A549 (cell line): ENCODE data around the gene NFIX. TPM values are rescaled to one million over a fixed set of nuclear protein-coding genes. Genes with fewer than 3 reads are reported as not detected.

ENCODE experiments used
- ATAC-seq, 2 experiments: fragments of 200-7000 bp in 1 of 2; fragments of >200 bp in 1 of 2; cut with Nextera tagmentation in 1 of 2; cut with Tn5 transposase in 1 of 2; 3 replicates each; pipeline versions ENCODE4 v1.8.0 to v1.9.1; 2018 to 2020; ENCODE audit warnings: mild to moderate bottlenecking in 1 of 2, moderate library complexity in 1 of 2
- CTCF ChIA-PET: fragments of 300-600 bp; sonication (Branson Sonifier 250); formaldehyde crosslinking; extraction: SDS; loops from one replicate; lab custom pipeline; 2021; ENCODE audit warnings: antibody characterized with exemption, inconsistent platforms; lab: Yijun Ruan, JAX
- POLR2A ChIA-PET: fragments of 350-600 bp; formaldehyde crosslinking; extraction: SDS; loops from one replicate; lab custom pipeline; 2021; ENCODE audit warnings: antibody characterized with exemption, inconsistent platforms; lab: Yijun Ruan, JAX
- DNase-seq, 2 experiments: peaks; one replicate each; pipeline versions ENCODE4 v3.0.0 to v3.0.0-alpha.2; 2011 to 2016; ENCODE audit warnings: low read depth in 1 of 2, low spot score in 1 of 2
- FAIRE-seq: peaks from 2 replicates; lab custom pipeline; 2011; peaks lifted over from hg19 to GRCh38; lab: Jason Lieb, UNC
- H3K27ac ChIP-seq, 2 experiments: fragments of >200 bp; sonication (Bioruptor Twin); formaldehyde crosslinking; 3 replicates each; pipeline ENCODE4 v1.5.1; 2016 to 2017
- H3K4me1 ChIP-seq: fragments of >200 bp; sonication (Bioruptor Twin); formaldehyde crosslinking; 3 replicates; pipeline ENCODE4 v1.6.1; 2016
- H3K4me2 ChIP-seq: fragments of >200 bp; sonication (Bioruptor Twin); formaldehyde crosslinking; 3 replicates; pipeline ENCODE4 v1.6.1; 2016
- H3K4me3 ChIP-seq: fragments of >200 bp; sonication (Bioruptor Twin); formaldehyde crosslinking; 3 replicates; pipeline ENCODE4 v1.5.1; 2016
- H3K9me3 ChIP-seq: fragments of >200 bp; sonication (Bioruptor Twin); formaldehyde crosslinking; 3 replicates; pipeline ENCODE4 v1.6.1; 2016
- CEBPB ChIP-seq, 2 experiments: fragments of >200 bp in 1 of 2; sonication (Bioruptor Twin) in 1 of 2; formaldehyde crosslinking in 1 of 2; IDR thresholded peaks; 2 replicates each; pipeline ENCODE4 v1.6.1; 2012 to 2016
- CHD4 ChIP-seq: fragments of 200-600 bp; sonication (generic); IDR thresholded peaks from 2 replicates; pipeline ENCODE4 v1.6.1; 2016; ENCODE audit warnings: antibody characterized with exemption, mild to moderate bottlenecking, borderline replicate concordance
- ESRRA ChIP-seq: fragments of 150-350 bp; IDR thresholded peaks from 2 replicates; pipeline ENCODE4 v1.6.1; 2014; ENCODE audit warnings: mild to moderate bottlenecking, low read length, borderline replicate concordance
- FOSB ChIP-seq: fragments of 250-450 bp; sonication (Bioruptor Pico); IDR thresholded peaks from 2 replicates; pipeline ENCODE4 v1.5.0; 2020; ENCODE audit warnings: mild to moderate bottlenecking, moderate library complexity
- HDAC2 ChIP-seq: fragments of 200-600 bp; sonication (generic); IDR thresholded peaks from 2 replicates; pipeline ENCODE4 v1.6.1; 2016
- KDM1A ChIP-seq: fragments of 200-600 bp; sonication (generic); IDR thresholded peaks from 2 replicates; pipeline ENCODE4 v1.6.1; 2016; ENCODE audit warnings: low read depth, mild to moderate bottlenecking
- MAFK ChIP-seq: fragments of 450-650 bp; IDR thresholded peaks from 2 replicates; pipeline ENCODE4 v1.6.1; 2014; ENCODE audit not compliant: partially characterized antibody
- PHF8 ChIP-seq: fragments of 200-600 bp; sonication (generic); IDR thresholded peaks from 2 replicates; pipeline ENCODE4 v1.6.1; 2016; ENCODE audit warnings: low read depth, mild to moderate bottlenecking, antibody characterized with exemption, moderate library complexity, borderline replicate concordance
- POLR2A ChIP-seq: IDR thresholded peaks from 2 replicates; pipeline ENCODE4 v1.6.1; 2012; ENCODE audit warnings: mild to moderate bottlenecking, low read length
- RARB ChIP-seq: fragments of 250-450 bp; sonication (Bioruptor Pico); IDR thresholded peaks from 2 replicates; pipeline ENCODE4 v1.8.0; 2021; ENCODE audit warnings: mild to moderate bottlenecking, moderate library complexity
- ZC3H11A ChIP-seq: fragments of 450-650 bp; IDR thresholded peaks from 2 replicates; pipeline ENCODE4 v1.6.1; 2014; ENCODE audit warnings: antibody characterized with exemption, mild to moderate bottlenecking
- ZFP36 ChIP-seq: fragments of 450-650 bp; IDR thresholded peaks from 2 replicates; pipeline ENCODE4 v1.6.1; 2014; ENCODE audit warnings: borderline replicate concordance; ENCODE audit not compliant: partially characterized antibody
- WGBS: methylation state at CpG from one replicate; pipeline ENCODE4 v1.1.6; 2017; ENCODE audit errors: missing lambda C conversion rate; 5-methylcytosine and 5-hydroxymethylcytosine counted together
- polyA plus RNA-seq, 4 experiments: library from polyadenylated mRNA; depleted of rRNA in 3 of 4; stranded (reverse); fragments of >200 nt; fragmentation: RNase III in 1 of 4; extraction: RNeasy Plus Mini Kit Qiagen cat#74134 plus additional on column Dnase treatment in 1 of 4; gene quantifications; 2 replicates in 3 of 4; 3 replicates in 1 of 4; pipeline ENCODE4 v1.2.3, GENCODE V29; 2011 to 2017
- TF ChIP-seq, protein P1 (sequence below): fragments of 150-350 bp; IDR thresholded peaks from 2 replicates; pipeline ENCODE4 v1.6.1; 2014; ENCODE audit warnings: low read depth, mild to moderate bottlenecking, low read length
- TF ChIP-seq, protein P2 (sequence below): fragments of >200 bp; sonication (Bioruptor Twin); formaldehyde crosslinking; IDR thresholded peaks from 3 replicates; pipeline ENCODE4 v1.6.1; 2016
- TF ChIP-seq, protein P3 (sequence below): IDR thresholded peaks from 2 replicates; pipeline ENCODE4 v1.6.1; 2012

The NFIX gene
- polyA plus RNA-seq, 2 of the 4 experiments (the other 2 are of a cell fraction): 0.52 to 3.0 TPM

DNA sequence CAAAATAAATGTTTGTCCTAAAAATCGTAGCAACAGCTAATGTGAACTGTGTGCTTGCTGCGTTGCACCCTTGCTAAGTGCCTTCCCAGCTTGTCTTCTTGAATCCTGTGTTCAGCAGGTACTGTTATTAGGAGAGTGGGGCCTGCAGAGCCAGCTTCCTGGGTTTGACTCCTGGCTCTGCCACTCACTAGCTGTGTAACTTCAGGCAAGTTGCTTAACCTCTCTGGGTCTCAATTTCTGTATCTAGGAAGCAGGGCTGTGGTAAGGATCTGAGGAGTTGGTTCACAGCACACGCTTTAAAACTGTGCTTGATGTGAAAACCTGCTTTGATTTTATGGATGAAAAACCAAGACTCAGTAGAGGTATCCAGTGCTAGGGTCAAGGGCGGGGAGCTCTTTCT lies 10.0 kb downstream of the NFIX start:
- Histone ChIP-seq H3K4me3 (no peak overlapping the region), H3K27ac (no peak overlapping the region), H3K4me2 (no peak overlapping the region), H3K4me1 (no peaks in the 10 kb centered on the region), H3K9me3 (no peaks in the 10 kb centered on the region)
- DNase-seq (no peak), FAIRE-seq (no peak), ATAC-seq (no peak)
- TF ChIP-seq PHF8: no peak
- TF ChIP-seq CHD4: no peak
- no peak for TF ChIP-seq KDM1A
- no peak for TF ChIP-seq MAFK
- TF ChIP-seq, protein P1, sequence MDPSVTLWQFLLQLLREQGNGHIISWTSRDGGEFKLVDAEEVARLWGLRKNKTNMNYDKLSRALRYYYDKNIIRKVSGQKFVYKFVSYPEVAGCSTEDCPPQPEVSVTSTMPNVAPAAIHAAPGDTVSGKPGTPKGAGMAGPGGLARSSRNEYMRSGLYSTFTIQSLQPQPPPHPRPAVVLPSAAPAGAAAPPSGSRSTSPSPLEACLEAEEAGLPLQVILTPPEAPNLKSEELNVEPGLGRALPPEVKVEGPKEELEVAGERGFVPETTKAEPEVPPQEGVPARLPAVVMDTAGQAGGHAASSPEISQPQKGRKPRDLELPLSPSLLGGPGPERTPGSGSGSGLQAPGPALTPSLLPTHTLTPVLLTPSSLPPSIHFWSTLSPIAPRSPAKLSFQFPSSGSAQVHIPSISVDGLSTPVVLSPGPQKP: no peak
- TF ChIP-seq ZFP36: peak; percentile 25
- no peak for TF ChIP-seq ZC3H11A
- TF ChIP-seq, protein P2, sequence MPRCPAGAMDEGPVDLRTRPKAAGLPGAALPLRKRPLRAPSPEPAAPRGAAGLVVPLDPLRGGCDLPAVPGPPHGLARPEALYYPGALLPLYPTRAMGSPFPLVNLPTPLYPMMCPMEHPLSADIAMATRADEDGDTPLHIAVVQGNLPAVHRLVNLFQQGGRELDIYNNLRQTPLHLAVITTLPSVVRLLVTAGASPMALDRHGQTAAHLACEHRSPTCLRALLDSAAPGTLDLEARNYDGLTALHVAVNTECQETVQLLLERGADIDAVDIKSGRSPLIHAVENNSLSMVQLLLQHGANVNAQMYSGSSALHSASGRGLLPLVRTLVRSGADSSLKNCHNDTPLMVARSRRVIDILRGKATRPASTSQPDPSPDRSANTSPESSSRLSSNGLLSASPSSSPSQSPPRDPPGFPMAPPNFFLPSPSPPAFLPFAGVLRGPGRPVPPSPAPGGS: no peak
- CTCF ChIA-PET: interaction anchor here (0.8 to 2.7 kb wide), 8 partner anchors 9 to 89 kb away, joined by 3 to 18 read pairs (median 5); no protein-coding TSS in a partner anchor
- POLR2A ChIA-PET: no interaction called here
- WGBS: 91% methylated on average over 4 of the region's 4 CpGs

DNA sequence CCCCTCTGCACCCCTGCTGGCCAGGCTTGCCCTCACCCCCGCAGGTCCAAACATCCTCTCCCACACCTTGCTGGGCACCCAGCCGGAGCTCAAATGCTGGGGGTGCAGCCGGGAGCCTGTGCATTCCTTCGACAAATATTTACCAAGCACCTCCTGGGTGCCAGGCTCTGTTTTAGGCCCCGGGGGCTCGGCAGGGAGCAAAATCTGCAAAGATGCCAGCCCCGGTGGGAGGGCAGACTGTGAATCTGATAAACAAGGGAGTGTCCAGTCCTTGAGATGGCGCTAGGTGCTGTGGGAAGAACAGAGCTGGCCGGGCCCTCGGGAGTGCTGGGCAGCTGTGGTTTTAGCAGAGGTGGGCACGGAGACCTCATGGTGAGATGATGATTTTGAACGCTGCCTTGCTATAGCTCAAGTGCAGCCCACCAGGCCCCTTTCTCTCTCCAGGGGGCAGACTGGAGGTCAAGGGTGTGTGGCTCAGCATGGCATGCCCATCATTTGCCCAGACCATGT lies 10.6 kb downstream of the NFIX start:
- H3K27ac ChIP-seq: no peak overlapping the region
- CTCF ChIA-PET: interaction anchor here (0.7 to 2.7 kb wide), 11 partner anchors 8 to 89 kb away, joined by 3 to 18 read pairs (median 6); no protein-coding TSS in a partner anchor
- TF ChIP-seq HDAC2 (no peak), RARB (no peak), ZC3H11A (no peak), KDM1A (no peak), FOSB (CRISPR knock-in tag) (no peak)
- FAIRE-seq (no peak), ATAC-seq (no peak), DNase-seq (no peak)
- no peaks in the 10 kb centered on the region for H3K9me3 ChIP-seq
- no peaks in the 10 kb centered on the region for H3K4me1 ChIP-seq
- no peak overlapping the region for H3K4me2 ChIP-seq
- H3K4me3 ChIP-seq: no peak overlapping the region
- WGBS: 65% methylated on average over 9 of the region's 12 CpGs
- POLR2A ChIA-PET: no interaction called here

DNA sequence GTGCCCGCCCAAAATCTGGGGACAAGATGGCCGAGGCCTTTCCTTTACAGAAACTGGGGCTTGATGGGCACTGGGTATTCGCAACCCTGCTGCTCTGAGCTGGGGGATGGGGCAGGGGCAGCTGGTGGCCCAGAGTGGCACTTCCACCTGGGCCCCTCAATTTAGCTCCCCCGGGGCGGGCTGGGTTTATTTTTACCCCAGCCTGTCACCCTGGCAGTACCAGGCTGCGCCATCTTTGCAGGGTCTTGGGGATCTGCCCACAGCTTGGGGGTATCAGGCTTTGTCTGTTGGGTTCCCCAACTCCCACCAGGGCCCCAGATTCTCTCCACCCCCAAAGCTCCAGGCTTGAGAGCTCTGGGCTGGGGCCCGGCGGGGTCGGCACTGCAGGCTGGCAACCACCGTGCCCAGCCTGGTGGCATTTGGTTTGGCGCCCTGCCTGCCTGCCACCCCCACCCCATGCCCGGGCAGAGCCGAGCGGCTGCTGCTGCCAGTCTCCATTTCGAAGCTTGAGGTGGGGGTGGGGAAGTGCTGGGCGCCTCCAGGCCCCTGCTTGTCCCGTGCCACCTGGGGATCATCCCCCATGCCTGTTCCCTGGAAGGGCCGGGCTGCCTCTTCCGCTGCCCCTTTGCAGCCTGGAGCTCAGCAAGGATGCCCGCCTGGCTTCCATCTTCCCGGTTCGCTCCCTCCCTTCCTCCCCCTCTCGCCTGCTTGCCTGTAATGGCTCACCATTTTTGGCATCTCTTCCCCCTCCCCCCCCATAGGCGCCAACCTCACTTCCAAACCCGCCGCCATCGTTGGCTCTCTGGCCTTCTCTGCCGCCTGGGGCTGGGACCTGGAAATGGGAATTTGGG lies 11.4 kb downstream of the NFIX start:
- no peak overlapping the region for H3K4me3 ChIP-seq
- 92% methylated on average over 10 of the region's 28 CpGs for WGBS

More for the DNA sequence above, 11.4 kb downstream of the NFIX start:
- no peaks in the 10 kb centered on the region for H3K9me3 ChIP-seq
- H3K4me1 ChIP-seq: no peaks in the 10 kb centered on the region
- DNase-seq: no peak
- H3K27ac ChIP-seq: no peak overlapping the region
- ATAC-seq: no peak
- ChIA-PET POLR2A (no interaction called here), CTCF (interaction anchor here (0.6 to 2.7 kb wide), 9 partner anchors 7 to 88 kb away, joined by 3 to 13 read pairs (median 6); no protein-coding TSS in a partner anchor)
- TF ChIP-seq ESRRA (no peak), POLR2A (no peak), CEBPB (IDR thresholded peaks at IDR 0.05) (no peak), RARB (no peak)
- TF ChIP-seq, protein P3, sequence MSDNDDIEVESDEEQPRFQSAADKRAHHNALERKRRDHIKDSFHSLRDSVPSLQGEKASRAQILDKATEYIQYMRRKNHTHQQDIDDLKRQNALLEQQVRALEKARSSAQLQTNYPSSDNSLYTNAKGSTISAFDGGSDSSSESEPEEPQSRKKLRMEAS: no peak
- no peak overlapping the region for H3K4me2 ChIP-seq
- FAIRE-seq: no peak
